B cell (primary cell): ENCODE results near the gene SLC2A4RG. TPM values are rescaled to one million over a fixed set of nuclear protein-coding genes. Genes with fewer than 3 reads are reported as not detected.

ENCODE experiments used
- ATAC-seq: fragments of 200-7000 bp; cut with Tn5 transposase; one replicate; pipeline ENCODE4 v1.10.0; 2021; ENCODE audit warnings: low read depth, mild to moderate bottlenecking, moderate number of reproducible peaks, moderate library complexity
- CTCF ChIA-PET: fragments of 350-600 bp; sonication (Branson Sonifier 250); formaldehyde crosslinking; loops from one replicate; lab custom pipeline; 2021; ENCODE audit warnings: antibody characterized with exemption, inconsistent platforms; lab: Charles Lee
- POLR2A ChIA-PET: fragments of 350-600 bp; sonication (Branson Sonifier 250); formaldehyde crosslinking; loops from one replicate; lab custom pipeline; 2021; ENCODE audit warnings: antibody characterized with exemption; lab: Charles Lee
- DNase-seq: peaks from one replicate; pipeline ENCODE4 v3.0.0; 2013
- H2AFZ ChIP-seq: 2 replicates; pipeline ENCODE4 v1.6.1; 2012; ENCODE audit warnings: mild to moderate bottlenecking, low read depth, low read length; ENCODE audit not compliant: insufficient read depth, poor library complexity, severe bottlenecking
- H3K27ac ChIP-seq, 2 donors: 1 replicate in 1 of 2; 2 replicates in 1 of 2; pipeline ENCODE4 v1.5.1; 2012 to 2013; ENCODE audit warnings: low read length in 2 of 2, mild to moderate bottlenecking in 2 of 2, moderate library complexity in 1 of 2
- H3K27me3 ChIP-seq, 4 experiments: fragments of 200-600 bp in 1 of 4; sonication (generic) in 1 of 4; replicated peaks in 1 of 4; 1 replicate in 2 of 4; 2 replicates in 2 of 4; pipeline versions ENCODE4 v1.6.1 to v1.7.0; 2013 to 2016; ENCODE audit warnings: low read length in 3 of 4, mild to moderate bottlenecking in 2 of 4, mixed read lengths in 1 of 4, moderate library complexity in 1 of 4; ENCODE audit not compliant: insufficient read depth in 4 of 4, control insufficient read depth in 3 of 4; ENCODE audit errors: control extremely low read depth in 1 of 4
- H3K36me3 ChIP-seq, 2 experiments: replicated peaks in 1 of 2; 1 replicate in 1 of 2; 2 replicates in 1 of 2; pipeline versions ENCODE4 v1.6.1 to v1.7.1; 2013; ENCODE audit warnings: low read length in 1 of 2; ENCODE audit not compliant: insufficient read depth in 2 of 2, control insufficient read depth in 1 of 2; ENCODE audit errors: control extremely low read depth in 1 of 2, extremely low read depth in 1 of 2
- H3K4me1 ChIP-seq, 2 donors: fragments of 200-600 bp in 1 of 2; sonication (generic) in 1 of 2; 1 replicate in 1 of 2; 2 replicates in 1 of 2; pipeline versions ENCODE4 v1.5.1 to v1.6.1; 2013 to 2017; ENCODE audit warnings: low read length in 2 of 2; ENCODE audit not compliant: control insufficient read depth in 2 of 2, insufficient read depth in 2 of 2
- H3K4me2 ChIP-seq: replicated peaks from 2 replicates; pipeline ENCODE3; 2012; ENCODE audit warnings: mild to moderate bottlenecking, low read depth, low read length; ENCODE audit not compliant: poor library complexity, severe bottlenecking
- H3K4me3 ChIP-seq, 5 experiments: fragments of 200-600 bp in 1 of 5; sonication (generic) in 1 of 5; 1 replicate in 3 of 5; 2 replicates in 2 of 5; pipeline versions ENCODE4 v1.5.1 to v1.7.0; 2011 to 2016; ENCODE audit warnings: low read length in 4 of 5, mild to moderate bottlenecking in 4 of 5, low read depth in 2 of 5, control low read depth in 1 of 5, moderate library complexity in 1 of 5; ENCODE audit not compliant: insufficient read depth in 1 of 5; ENCODE audit errors: control extremely low read depth in 1 of 5, extremely low read depth in 1 of 5
- H3K79me2 ChIP-seq: fragments of 200-600 bp; sonication (generic); one replicate; pipeline ENCODE4 v1.6.0; 2016; ENCODE audit warnings: low read length; ENCODE audit not compliant: control insufficient read depth, insufficient read depth
- H3K9ac ChIP-seq: fragments of 200-600 bp; sonication (generic); 2 replicates; pipeline ENCODE4 v1.6.1; 2017; ENCODE audit warnings: mild to moderate bottlenecking, low read length, moderate library complexity
- H3K9me3 ChIP-seq, 3 donors: one replicate each; pipeline versions ENCODE4 v1.6.1 to v1.7.1; 2013; ENCODE audit warnings: low read length in 2 of 3; ENCODE audit not compliant: control insufficient read depth in 2 of 3, insufficient read depth in 1 of 3; ENCODE audit errors: control extremely low read depth in 1 of 3
- H4K20me1 ChIP-seq: 2 replicates; pipeline ENCODE4 v1.6.0; 2012; ENCODE audit warnings: mild to moderate bottlenecking, low read length; ENCODE audit not compliant: insufficient read depth, control insufficient read depth, poor library complexity, severe bottlenecking
- H3K27ac Mint-ChIP-seq: one replicate; pipeline ENCODE4 v1.8.0; 2021; ENCODE audit warnings: mixed read lengths
- H3K27me3 Mint-ChIP-seq: one replicate; pipeline ENCODE4 v1.8.0; 2021; ENCODE audit warnings: mixed read lengths
- H3K4me1 Mint-ChIP-seq: one replicate; pipeline ENCODE4 v1.8.0; 2021; ENCODE audit warnings: mixed read lengths
- H3K4me3 Mint-ChIP-seq: one replicate; pipeline ENCODE4 v1.8.0; 2021; ENCODE audit warnings: mixed read lengths
- H3K9me3 Mint-ChIP-seq: one replicate; pipeline ENCODE4 v1.8.0; 2022; ENCODE audit warnings: mixed read lengths; ENCODE audit not compliant: insufficient read depth
- CTCF ChIP-seq: fragments of 200-600 bp; IDR thresholded peaks from one replicate; pipeline ENCODE4 v1.8.0; 2022; ENCODE audit warnings: antibody characterized with exemption, mild to moderate bottlenecking
- EZH2 ChIP-seq: IDR thresholded peaks from 2 replicates; pipeline ENCODE4 v1.6.1; 2012; ENCODE audit warnings: borderline replicate concordance, low read depth, mild to moderate bottlenecking, moderate library complexity, low read length; ENCODE audit not compliant: insufficient read depth, poor library complexity, severe bottlenecking
- WGBS: methylation state at CpG from one replicate; pipeline ENCODE4 v1.1.5; 2013; ENCODE audit warnings: missing lambda C conversion rate; ENCODE audit not compliant: insufficient coverage; 5-methylcytosine and 5-hydroxymethylcytosine counted together
- intact Hi-C: fragments of 100-400 bp; cut with micrococcal nuclease; formaldehyde crosslinking; loops from one replicate; pipeline ENCODE4 v1.10.0; 2022
- polyA plus RNA-seq: library from polyadenylated mRNA; depleted of rRNA; stranded (reverse); fragments of >200 nt; gene quantifications from 2 replicates; pipeline ENCODE4 v1.2.3, GENCODE V29; 2012
- total RNA-seq, 2 donors: library from RNA; stranded (reverse); fragments of 120-200 nt in 1 of 2; gene quantifications; 1 replicate in 1 of 2; 2 replicates in 1 of 2; pipeline versions ENCODE4 v1.2.3 to v1.2.4, GENCODE V29; 2013 to 2022

The SLC2A4RG gene
- total and polyA plus RNA-seq, 2 donors (not counting 1 experiment from before 2014, with no cell fraction given), result 39.7 to 49.4 TPM

GRCh38 chr20:63778857-63779256 lies 39.3 kb downstream of the SLC2A4RG start:
- H3K4me1 ChIP-seq, result no peaks in the 10 kb centered on the region
- CTCF ChIA-PET, result no interaction called here
- H3K36me3 ChIP-seq, result no peaks in the 10 kb centered on the region
- intact Hi-C loops, result no loop called here
- no peaks in the 10 kb centered on the region for H3K79me2 ChIP-seq
- no peak overlapping the region for H3K27ac ChIP-seq
- H3K4me3 Mint-ChIP-seq, result no peak overlapping the region
- H3K9me3 ChIP-seq, result no peaks in the 10 kb centered on the region
- DNase-seq (no peak), ATAC-seq (no peak)
- no peaks in the 10 kb centered on the region for H4K20me1 ChIP-seq
- H3K4me3 ChIP-seq, result no peak overlapping the region
- TF ChIP-seq CTCF (no peak), EZH2 (no peak)
- no peak overlapping the region for H3K9ac ChIP-seq
- H3K27me3 Mint-ChIP-seq, result no peaks in the 10 kb centered on the region
- H3K27ac Mint-ChIP-seq, result no peak overlapping the region
- H3K4me2 ChIP-seq, result no peak overlapping the region
- POLR2A ChIA-PET, result no interaction called here
- no peaks in the 10 kb centered on the region for H3K4me1 Mint-ChIP-seq
- H3K9me3 Mint-ChIP-seq, result no peaks in the 10 kb centered on the region
- H2AFZ ChIP-seq, result no peak overlapping the region
- 96% methylated on average over 4 of the region's 9 CpGs for WGBS
- H3K27me3 ChIP-seq, result no peaks in the 10 kb centered on the region

GRCh38 chr20:63781181-63781580 lies 41.6 kb downstream of the SLC2A4RG start:
- Mint-ChIP-seq H3K4me3 (no peak overlapping the region), H3K27me3 (no peaks in the 10 kb centered on the region), H3K4me1 (peaks cover 2% of the 10 kb centered on the region), H3K27ac (no peak overlapping the region), H3K9me3 (no peaks in the 10 kb centered on the region)
- H3K79me2 ChIP-seq, result no peaks in the 10 kb centered on the region
- ChIA-PET CTCF (interaction anchor here (0.7 kb wide), 1 partner anchor 88 kb away, joined by 3 read pairs; no protein-coding TSS in a partner anchor), POLR2A (no interaction called here)
- no peak overlapping the region for H3K27ac ChIP-seq
- H2AFZ ChIP-seq, result no peak overlapping the region
- no peak for TF ChIP-seq EZH2
- TF ChIP-seq CTCF, result no peak
- no peaks in the 10 kb centered on the region for H3K4me1 ChIP-seq
- 88% methylated on average over 13 of the region's 14 CpGs for WGBS
- no peak overlapping the region for H3K9ac ChIP-seq
- no peaks in the 10 kb centered on the region for H3K36me3 ChIP-seq
- H3K4me3 ChIP-seq, result no peak overlapping the region
- H3K27me3 ChIP-seq, result no peaks in the 10 kb centered on the region
- H3K4me2 ChIP-seq, result no peak overlapping the region
- H3K9me3 ChIP-seq, result no peaks in the 10 kb centered on the region
- H4K20me1 ChIP-seq, result no peaks in the 10 kb centered on the region
- intact Hi-C loops, result no loop called here
- ATAC-seq (no peak), DNase-seq (no peak)
